Measurements from ENCODE around the gene RGS7. TPM values are rescaled to one million over a fixed set of nuclear protein-coding genes. Genes with fewer than 3 reads are reported as not detected.

RGS7 gene
- total RNA-seq, 1 donor from 2014 or later: 1.9 TPM

- Mint-ChIP-seq H3K4me1 (no peaks in the 10 kb centered on the region), H3K4me3 (no peak overlapping the region), H3K9me3 (no peaks in the 10 kb centered on the region), H3K27ac (no peak overlapping the region), H3K27me3 (ENCODE audit: low read depth) (peaks cover 17% of the 10 kb centered on the region), H3K36me3 (no peaks in the 10 kb centered on the region)
- no peak for TF ChIP-seq CTCF (IDR thresholded peaks at IDR 0.05; ENCODE audit: unreplicated experiment)
- DNase-seq (ENCODE audit: low spot score in 2 of 2, unreplicated experiment in 2 of 2): peak; percentile 46 to 78
Measured at GRCh38 chr1:241323514-241324195, 33.4 kb downstream of the RGS7 start.

DNA sequence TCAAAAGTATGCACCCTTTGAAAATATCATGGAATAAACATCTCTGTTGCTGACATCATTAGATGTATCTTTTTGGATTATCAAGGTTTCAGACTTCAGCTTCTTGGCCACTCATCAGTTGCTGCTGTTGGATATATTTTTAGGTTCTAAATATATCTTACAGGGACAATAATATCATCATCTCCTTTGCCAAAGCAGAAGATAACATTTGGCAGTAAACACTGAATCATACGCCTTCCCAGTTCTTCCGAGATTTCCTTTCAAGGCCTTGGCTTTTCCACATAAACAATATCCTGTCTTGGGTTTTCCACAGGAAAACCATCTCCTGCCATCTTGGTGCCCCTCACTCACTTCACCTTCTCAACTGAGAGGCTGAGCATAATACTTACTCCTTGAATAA is 39.3 kb downstream of the RGS7 start:
- Mint-ChIP-seq H3K27me3 (ENCODE audit: low read depth) (peaks cover 10% of the 10 kb centered on the region), H3K4me3 (no peak overlapping the region), H3K27ac (no peak overlapping the region), H3K4me1 (no peaks in the 10 kb centered on the region), H3K36me3 (no peaks in the 10 kb centered on the region), H3K9me3 (no peaks in the 10 kb centered on the region)
- no peak for TF ChIP-seq CTCF (IDR thresholded peaks at IDR 0.05; ENCODE audit: unreplicated experiment)
- no peak for DNase-seq (ENCODE audit: low spot score in 2 of 2, unreplicated experiment in 2 of 2)

GRCh38 chr1:241316372-241316771 is 40.6 kb downstream of the RGS7 start:
- Mint-ChIP-seq H3K9me3 (no peaks in the 10 kb centered on the region), H3K27me3 (ENCODE audit: low read depth) (peaks cover 4% of the 10 kb centered on the region), H3K4me1 (no peaks in the 10 kb centered on the region), H3K36me3 (no peaks in the 10 kb centered on the region), H3K4me3 (no peak overlapping the region), H3K27ac (no peak overlapping the region)
- DNase-seq (ENCODE audit: low spot score in 2 of 2, unreplicated experiment in 2 of 2): no peak
- no peak for TF ChIP-seq CTCF (IDR thresholded peaks at IDR 0.05; ENCODE audit: unreplicated experiment)

DNA sequence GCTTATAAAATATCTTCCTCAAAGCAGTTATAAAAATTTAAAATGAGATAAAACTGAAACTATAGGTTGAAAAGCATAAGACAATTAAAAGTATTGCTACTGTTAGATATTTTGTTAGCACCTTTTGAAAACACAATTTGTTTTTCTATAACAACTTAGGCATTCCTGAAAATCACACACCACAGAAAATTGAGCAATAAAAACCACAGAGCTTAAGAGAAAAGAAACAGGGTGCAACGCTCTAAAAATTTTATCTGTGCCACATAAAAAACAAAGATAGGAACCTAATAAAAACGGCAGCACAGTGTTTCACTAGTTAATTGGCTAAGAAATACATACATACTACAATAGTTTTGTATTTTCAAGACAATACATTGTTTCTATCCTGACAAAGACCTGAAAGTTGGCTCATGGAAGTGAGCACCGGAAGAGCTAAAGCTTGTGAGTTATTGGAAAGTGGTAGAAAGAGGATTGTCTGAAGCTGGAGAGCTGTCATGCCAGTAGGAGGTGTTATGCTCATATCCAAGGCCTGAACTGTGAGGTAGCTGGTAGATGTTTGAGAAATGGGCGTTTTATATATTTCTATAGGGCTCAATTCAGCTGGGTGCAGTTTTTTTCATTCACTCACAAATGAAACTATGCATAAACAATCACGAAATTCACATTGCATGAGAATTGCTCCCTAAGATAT is 45.8 kb downstream of the RGS7 start:
- Mint-ChIP-seq H3K9me3 (no peaks in the 10 kb centered on the region), H3K27me3 (ENCODE audit: low read depth) (no peaks in the 10 kb centered on the region), H3K36me3 (no peaks in the 10 kb centered on the region), H3K4me1 (no peaks in the 10 kb centered on the region), H3K27ac (no peak overlapping the region), H3K4me3 (no peak overlapping the region)
- no peak for DNase-seq (ENCODE audit: low spot score in 2 of 2, unreplicated experiment in 2 of 2)
- no peak for TF ChIP-seq CTCF (IDR thresholded peaks at IDR 0.05; ENCODE audit: unreplicated experiment)

DNA sequence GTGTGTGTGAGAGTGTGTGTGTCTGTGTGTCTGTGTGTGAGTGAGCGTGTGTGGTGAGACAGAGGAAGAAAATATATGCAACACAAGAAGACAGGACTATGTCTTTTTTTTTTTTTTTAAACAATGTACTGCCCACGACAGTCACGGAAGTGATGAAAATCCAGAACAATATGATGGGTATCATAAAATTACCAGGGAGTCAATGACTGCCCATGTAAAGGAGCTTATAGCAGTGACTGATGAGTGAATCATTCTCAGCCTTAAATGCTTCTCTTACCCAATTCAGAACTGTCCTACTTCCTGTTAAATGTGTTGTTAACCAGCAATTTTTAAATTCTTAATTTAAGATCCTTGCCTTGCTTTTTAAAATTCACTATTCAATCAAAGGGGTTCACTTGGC is 46.6 kb downstream of the RGS7 start:
- no peak for TF ChIP-seq CTCF (IDR thresholded peaks at IDR 0.05; ENCODE audit: unreplicated experiment)
- no peaks in the 10 kb centered on the region for H3K4me1 Mint-ChIP-seq
- H3K36me3 Mint-ChIP-seq: no peaks in the 10 kb centered on the region
- no peak overlapping the region for H3K27ac Mint-ChIP-seq
- no peaks in the 10 kb centered on the region for H3K27me3 Mint-ChIP-seq (ENCODE audit: low read depth)
- no peak for DNase-seq (ENCODE audit: low spot score in 2 of 2, unreplicated experiment in 2 of 2)
- H3K9me3 Mint-ChIP-seq: no peaks in the 10 kb centered on the region
- H3K4me3 Mint-ChIP-seq: no peak overlapping the region

Data from mesothelial cell of epicardium (in vitro differentiated cells).